ENCODE measurements around the gene LMAN1. TPM values are rescaled to one million over a fixed set of nuclear protein-coding genes. Genes with fewer than 3 reads are reported as not detected.

LMAN1 gene
- total RNA-seq, 1 donor from 2014 or later: 36.1 TPM

DNA sequence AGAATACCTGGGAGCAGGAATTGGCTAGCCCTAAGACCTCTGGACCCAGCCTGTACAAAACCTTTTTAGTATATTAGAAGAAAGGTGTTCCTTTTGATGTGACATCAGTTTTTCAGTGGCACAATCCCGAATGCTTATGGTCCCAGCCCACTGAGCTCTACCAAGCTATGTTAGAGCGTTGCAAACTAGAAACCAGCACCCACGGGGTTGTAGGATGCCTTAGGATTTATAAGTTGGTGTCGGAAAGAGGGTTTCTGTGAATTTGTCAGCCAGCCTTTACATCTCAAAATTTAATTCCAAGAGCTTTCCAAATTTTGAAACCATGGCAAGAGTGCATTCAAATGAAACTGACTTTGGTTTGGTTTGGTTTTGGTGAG, 499 bp upstream of the LMAN1 start:
- ATAC-seq: no peak

DNA sequence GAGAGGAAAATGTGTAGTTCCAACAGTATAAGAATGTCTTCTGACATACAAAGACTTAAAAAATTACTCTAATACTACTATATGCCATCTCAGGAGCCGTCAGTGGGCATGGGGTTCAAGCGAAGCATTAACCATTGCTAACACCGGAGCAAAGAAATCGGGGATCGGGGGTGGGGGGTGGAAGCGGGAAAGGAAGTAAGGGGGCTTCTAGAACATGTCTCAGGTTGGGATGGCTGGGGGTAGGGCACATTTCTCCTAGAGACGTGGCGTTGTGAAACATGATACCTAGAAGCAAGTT, 702 bp downstream of the LMAN1 start:
- no peak for ATAC-seq

DNA sequence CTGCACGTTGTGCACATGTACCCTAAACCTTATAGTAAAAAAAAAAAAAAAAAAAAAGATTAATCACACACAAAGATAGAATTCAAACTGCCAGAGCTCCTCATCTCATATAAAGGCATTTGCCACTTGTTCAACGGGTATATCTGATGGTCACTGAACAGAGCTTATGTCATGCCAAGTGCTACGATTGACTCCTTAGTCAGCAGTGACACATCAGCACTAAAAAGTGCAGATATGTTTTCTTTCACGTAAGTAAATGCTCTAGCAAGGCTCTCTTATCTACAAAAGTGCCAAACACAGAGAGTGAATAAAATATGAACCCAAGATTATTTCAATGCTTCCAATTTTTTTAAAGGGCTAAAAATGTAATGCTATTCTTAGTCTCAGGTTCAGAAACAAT, 1.1 kb downstream of the LMAN1 start:
- ATAC-seq: peak; percentile 61

DNA sequence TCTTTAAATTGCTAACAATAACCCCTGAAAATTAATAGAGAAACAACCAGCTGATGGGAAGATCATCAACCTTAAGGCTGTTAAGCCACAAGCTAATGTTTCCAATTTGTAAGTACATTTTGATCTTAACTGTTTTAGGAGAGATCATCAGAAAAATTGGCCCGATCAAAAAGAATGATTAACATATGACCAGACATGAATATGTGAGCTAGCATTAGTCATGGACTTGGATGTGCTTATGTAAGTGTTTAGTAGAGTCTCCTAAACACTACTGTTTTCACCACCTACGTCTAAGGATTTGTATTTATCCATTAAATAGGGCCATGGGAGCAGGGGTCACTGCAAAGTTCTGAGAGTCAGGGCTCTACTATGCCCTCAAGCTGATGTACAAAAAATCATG, 4.3 kb downstream of the LMAN1 start:
- no peak for ATAC-seq

DNA sequence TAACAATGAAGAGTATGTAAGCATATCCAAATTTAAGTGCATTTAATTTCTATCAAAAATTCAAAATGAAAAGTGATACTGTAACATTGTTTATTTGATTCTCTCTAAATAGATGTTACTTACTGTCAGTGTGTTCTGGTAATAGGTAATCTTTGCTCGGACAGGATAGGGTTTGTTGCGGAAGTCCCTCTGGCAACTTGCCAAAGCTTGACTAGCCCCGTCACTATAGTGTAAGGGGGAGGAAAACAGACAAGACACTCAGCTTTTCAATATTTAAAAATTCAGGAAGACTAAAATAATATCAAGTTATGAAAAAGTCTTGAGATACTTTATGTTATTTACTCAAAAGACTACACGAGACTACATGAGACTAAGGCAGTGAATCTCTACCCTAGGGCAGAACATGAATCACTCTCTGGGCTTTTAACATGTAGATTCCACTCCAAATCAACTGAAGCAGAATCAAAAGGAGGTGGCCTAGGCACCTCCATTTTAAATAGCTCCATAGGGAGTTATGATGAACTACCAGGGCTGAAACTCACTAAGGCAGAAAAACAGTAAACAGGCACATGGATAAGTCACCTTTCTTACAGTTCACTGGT, 5.9 kb downstream of the LMAN1 start:
- ATAC-seq: no peak

DNA sequence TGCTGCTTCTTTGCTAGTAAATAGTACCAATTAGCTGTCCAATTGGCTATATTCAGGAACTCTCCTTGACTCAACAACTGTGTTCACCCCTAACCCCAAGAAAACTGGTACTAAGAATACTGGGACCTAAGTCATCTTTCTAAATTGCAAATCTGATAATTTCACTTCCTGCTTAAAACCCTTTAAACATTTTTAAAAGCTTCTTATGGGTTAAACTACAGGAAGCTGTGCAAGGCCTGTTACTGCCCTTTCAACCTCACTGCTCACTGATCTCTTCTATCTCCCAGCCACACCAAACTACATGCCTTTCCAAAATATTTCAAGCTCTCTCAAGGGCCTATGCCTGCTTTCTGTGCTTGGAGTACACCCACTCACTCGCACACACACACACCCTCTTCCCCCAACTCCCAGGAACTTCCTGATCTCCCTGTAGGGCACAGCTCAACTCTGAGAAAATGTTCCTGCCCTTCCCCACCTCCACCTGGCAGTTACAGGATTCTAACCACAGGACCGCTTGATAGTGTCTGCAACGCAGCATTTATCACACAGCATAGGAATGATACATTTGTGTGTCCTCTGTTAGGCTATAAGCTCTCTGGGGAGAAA, 6.7 kb downstream of the LMAN1 start:
- no peak for ATAC-seq

DNA sequence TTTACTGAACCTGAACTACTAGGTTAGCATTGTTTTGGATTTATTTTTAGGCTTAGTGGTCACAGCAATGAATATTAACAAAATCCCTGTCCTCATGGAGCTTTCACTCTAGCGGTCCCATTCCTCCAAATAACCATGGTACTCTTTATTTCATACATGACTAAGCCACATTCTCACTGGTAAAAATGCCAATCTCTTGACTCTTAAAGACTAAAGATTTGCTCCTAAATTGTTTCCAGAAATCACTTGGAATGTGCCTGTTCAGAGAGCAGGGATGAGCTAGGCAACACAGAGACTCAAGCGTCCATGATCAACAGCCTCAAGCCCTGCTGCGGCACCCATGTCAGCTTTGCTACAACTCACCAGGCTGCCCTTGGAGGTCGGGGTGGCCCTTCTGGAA, 13.5 kb downstream of the LMAN1 start:
- ATAC-seq: no peak

DNA sequence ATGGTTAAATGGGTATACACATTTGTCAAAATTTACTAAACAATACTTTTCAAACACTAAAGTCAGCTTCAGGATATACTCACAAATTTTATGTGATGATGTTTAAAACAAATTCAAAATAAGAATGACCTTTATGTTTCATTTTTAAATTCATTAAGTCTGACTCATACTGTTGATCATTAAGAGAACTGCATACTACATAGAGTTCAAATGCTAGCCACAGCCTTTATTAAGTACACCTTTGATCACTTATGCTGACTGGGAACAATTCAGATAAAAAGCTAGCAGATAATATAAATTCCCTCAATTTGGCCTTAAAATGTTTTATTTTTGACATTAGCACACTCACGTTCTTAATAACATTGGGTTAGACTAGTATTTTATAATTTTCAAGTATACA, 14.1 kb downstream of the LMAN1 start:
- ATAC-seq: no peak

DNA sequence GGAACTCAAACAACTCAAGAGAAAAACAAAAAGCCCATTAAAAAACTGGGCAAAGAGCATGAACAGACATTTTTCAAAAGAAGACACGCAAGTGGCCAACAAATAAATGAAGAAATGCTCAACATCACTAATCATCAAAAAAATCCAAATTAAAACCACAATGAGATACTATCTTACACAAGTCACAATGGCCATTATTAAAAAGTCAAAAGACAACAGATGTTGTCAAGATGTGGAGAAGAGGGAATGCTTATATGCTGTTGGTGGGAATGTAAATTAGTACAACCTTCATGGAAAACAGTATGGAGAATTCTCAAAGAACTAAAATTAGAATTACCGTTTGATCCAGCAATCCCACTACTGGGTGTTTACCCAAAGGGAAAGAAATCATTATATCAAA, 15.1 kb downstream of the LMAN1 start:
- ATAC-seq: no peak

DNA sequence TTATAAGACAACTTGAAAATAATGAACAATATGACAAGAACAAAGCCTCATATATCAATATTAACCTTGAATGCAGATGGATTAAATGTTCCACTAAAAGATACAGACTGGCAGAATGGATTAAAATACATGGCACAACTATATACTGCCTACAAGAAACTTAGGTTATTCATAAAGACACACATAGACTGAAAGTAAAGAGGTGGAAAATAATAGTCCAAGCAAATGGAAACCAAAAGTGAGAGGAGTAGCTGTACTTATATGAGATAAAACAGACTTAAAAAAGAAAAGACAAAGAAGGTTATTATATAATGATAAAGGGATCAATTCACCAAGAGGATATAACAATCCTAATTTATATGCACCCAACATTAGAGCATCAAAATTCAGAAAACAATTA, 18.2 kb downstream of the LMAN1 start:
- no peak for ATAC-seq

DNA sequence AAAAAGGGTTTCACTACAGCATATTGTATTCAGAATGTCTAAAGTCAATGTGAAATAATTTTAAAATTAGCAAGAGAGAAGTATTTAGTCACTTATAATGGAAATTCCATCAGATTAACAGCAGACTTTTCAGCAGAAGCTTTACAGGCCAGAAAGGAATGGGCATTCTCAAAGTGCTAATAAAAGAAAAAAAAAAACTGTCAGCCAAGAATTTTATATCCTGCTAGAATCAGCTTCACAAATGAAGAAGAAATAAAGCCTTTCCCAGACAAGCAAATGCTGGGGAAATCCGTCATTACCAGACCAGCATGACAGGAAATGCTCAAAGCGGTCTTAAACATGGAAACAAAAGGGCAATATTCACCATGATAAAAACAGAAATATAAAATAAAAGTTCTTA, 18.8 kb downstream of the LMAN1 start:
- ATAC-seq: no peak

DNA sequence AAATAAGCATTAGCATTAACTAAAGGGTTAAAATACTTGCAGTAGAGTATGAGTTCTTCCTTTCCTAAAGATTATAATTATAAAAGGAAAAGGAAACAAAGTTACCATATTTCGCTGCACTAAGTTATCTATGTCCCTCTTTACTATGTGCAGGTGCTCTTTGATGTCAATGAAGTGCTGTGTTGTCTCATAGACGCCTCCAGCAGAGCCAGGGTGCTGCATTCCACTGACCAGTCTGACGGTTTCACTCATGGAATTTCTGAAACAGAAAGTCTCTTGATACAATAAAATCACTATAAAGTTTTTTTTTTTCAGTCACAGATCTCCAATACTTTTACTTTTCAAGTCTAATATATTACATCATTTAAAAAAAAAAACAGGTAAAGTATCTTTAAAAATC, 26.1 kb downstream of the LMAN1 start:
- ATAC-seq: no peak

DNA sequence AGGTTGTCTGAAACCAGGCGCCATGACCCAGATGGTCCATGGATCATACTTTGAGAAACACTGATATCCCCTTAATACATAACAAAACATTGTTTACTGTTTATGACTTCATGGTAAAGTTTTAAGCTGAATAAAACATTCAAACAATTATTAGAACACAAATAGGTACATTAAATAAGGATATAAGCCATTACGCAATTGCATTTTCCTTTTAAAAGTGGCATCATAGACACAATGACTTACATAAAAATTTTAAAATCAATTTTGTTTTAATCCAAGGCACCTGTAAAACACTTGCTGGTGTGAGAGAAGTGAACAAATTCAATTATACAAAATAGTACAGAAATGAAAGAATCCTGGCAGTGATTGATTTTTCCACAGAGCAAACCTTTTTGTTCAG, 30.4 kb downstream of the LMAN1 start:
- ATAC-seq: no peak

DNA sequence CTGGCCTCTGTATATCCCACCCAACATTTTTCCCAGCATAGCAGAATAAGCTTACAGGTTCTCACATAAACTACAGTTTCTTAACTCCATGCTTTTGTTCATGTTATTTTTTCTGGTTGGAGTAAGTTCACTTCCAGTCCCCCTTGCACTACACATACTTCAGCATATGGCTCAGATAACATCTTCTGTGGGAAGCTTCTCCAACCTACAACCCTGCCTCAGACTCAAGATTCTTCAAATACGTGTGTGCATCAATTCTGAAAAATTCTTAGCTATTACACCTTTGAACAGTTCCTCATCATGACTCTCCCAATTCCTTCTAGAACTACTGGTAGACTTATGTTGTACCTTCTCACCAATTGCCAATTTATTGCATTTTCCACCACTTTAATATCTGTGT, 33.1 kb downstream of the LMAN1 start:
- ATAC-seq: no peak

DNA sequence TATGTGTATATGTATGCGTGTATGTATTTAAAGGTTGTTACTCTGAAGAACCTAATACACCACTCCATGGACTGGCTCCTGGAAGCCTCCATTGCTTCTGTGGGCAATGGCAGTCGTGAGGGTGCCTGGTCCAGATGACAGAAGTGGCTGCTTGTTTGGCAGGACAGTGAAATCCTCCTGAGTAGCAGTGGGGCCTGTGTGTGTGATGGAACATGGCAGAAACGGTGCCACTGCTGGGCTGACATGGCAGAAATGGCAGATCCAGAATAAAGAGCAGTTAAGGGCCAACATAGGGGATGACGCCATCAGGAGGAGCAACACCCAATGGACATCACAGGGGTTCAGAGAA, 34.5 kb downstream of the LMAN1 start:
- no peak for ATAC-seq

DNA sequence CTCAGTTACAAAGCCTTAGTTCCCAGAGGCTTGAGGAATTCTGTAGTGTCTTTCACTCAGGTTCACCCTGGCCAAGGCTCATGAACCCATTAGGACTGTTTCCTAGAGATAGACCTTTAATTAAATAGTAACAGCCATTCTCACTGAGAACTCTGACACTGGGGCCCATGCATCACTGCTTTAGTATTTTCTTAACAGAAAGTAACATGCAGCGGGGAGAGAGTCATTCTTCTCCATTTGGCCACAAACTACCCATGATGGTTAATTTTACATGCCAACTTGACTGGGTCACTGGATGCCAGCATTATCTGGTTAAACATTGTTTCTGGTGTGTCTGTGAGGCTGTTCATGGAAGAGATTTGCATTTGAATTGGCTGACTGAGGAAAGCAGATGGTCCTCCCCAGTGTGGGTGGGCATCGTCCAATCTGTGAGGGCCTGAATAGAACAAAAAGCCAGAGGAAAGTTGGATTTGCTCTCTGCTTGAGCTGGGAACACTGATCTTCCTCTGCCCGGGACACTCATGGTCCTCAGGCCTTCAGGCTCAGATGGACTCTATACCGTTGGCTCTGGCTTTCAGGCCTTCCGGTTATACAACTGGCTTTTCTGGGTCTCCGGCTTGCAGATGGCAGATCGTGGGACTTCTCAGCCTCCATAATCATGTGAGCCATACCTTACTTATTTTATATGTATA, 35.0 kb downstream of the LMAN1 start:
- no peak for ATAC-seq

DNA sequence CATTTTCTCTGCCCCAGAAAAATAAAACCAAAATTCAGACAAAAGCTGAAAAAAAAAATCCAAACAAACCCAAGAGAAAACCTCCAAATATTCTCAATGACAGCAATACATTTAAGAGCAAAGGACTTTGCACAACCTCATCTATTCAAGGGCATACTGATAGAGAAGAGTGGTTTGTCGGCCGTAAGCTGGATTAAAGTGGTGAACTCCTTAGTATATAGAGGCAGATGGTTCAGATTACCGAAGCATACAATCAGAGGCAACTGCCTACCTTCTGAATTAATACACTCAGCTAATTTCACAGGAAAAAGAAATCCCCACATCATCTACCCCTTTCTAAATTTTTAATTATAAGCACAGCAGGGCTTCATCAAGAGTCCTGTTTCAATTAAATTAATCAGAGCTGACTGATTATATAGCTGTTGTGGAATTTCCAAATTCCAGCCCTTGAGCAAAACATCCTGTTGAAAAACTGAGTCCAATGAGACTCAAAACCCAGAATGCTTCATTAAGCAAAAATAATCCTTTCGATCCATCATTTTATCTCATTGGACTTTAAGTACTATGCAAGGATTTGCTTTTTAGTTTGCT, 40.5 kb downstream of the LMAN1 start, which contains the start of gene CPLX4:
Gene CPLX4 (minus strand): TSS at position 190 of the 591 bp plus-strand sequence. CDS start 187 bp downstream, at position 3.
- no peak for ATAC-seq

DNA sequence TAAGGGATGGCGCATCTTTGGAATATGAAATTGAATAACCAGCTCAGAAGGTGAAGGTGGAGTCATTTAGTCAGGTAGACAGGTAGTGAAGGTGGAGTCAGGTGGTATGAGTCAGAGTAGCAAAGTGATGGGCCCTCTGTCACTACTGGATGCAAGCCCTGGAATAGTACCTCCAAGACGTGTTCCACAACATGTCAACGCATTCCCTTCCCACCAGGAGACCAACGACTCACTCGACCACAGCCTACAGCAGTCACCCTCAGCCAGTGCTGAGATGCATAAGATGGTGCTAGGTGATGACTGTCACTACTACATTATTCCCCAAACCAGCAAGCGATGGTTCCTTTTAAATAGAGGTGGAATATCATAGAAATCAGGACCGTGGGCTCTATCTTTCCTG, 47.4 kb downstream of the LMAN1 start:
- no peak for ATAC-seq

DNA sequence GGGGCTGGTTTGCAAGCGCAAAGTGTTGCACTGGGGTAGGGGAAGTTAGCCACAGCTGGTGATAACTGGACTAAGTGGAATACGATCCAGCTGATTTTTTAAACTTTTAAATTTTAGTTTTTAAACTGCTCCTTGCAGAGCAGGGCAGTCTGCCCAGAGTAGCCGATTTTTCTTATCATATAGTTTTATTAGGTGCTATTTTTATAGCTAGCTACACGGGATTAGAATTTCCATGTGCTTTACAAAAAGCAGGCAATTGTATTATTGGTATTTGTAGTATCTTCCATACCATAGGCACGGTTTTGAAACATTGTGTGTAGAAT, 50.2 kb downstream of the LMAN1 start:
- no peak for ATAC-seq

DNA sequence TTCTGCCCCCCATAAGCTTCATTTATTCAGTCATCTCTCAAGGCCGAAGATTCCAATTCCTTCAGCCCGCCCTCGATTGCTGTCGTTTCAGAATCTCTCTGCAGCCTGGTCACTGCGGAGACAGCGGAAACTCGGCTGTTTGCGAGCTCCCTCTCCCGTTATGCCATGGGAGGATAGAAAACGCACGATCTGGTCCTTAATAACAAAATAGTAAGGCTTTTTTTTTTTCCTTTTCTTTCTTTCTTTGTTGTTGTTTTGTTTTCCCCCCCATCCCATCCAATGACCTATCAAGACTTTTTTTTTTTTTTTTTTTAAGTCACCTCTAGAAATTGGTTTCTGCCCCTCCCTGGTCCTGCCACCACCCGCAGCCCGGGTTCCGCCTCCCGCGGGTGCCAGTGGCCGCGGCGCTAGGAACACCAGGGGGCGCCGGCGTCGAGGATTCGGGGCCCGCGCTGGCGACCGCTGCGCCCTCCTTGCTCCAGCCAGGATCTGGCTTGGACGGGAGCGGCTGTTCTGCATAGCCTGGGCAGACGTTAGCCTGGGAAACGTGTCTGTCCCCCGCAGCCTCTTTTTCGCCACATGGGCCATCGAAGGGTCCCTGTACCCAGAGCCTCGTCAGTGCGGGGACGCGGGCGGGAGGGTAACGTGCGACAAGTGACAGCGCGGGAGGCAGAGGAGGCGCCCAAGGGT, 50.7 kb downstream of the LMAN1 start:
- peak; percentile 78 for ATAC-seq

DNA sequence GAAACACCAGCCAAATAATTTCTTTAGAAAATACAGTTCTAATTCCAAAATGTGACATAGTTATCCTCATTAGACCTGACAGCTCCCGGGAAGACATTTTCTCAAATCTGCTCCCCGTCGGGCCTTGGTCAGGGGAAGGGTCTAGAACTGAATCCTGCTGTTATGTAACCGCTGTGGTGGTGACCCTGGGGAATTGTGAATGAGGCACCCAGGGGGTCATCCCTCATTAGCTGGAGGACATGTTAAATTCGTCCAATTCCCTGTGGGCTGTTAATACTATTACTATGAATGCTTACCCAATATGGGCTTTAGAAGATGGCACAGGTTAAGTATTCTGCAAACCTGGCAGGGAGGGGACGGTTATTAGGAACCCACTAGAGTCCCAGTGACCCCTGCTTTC, 52.4 kb downstream of the LMAN1 start:
- ATAC-seq: no peak

DNA sequence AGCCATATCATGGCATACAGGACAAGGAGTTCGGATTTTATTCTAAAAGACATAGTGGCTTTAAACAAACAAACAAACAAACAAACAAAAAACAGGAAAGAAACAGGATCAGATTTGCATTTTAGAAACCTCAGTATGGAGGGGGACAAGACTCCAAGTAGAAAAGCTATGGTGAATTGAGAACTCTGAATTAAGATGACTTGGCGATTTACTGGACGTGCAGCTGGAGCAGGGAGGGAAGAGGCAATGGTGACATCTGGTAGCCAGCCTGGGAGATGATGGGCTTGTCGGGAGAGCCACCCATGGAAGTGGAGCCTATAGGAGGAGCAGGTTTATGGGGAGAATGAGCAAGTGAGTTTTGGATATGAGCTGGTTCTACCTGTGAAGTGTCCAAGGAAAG, 53.8 kb downstream of the LMAN1 start:
- ATAC-seq: no peak

DNA sequence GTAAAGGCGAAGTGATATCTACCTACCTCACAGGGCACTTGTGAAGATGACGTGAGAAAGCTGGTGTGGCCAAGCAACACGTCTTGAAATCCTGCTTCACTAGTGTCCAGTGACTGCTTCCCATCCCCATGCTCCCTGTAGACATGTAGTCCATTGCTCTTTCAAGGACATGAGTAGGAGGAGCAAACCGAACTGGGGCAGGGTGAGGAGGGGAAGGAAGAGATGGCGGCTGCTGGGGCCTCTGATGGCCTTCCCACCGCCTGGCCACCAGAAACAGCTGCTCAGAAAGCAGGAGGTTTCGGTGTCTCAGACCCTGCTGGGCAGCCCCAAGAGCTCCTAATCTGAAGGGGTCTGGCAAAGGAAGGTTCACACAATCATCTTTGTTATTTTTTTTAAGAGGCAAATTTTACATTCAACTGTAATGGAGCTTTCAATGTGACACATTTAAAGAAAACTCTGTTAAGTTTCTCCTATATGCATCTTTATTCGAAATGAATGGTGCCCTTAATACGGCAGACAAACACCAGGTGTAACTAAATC, 55.3 kb downstream of the LMAN1 start:
- no peak for ATAC-seq

DNA sequence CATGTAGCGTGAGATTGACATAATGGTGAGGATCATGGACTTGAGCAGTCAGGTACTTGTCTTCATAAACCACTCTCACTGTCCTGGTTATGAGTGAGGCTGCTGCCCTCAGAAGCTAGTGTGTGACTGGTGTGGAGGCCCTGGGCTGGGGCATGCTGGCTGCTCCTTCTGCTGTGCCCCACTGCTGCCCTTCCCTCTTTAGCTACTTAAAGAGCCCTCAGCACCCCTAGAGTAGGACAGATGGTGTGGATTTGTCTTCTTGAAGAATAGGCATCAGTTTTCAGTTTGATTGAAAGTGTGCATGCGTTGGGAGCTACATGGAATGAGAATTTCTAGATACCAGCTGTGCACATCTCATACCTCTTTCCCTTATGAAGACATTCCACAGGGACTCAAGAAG, 56.1 kb downstream of the LMAN1 start:
- ATAC-seq: no peak

All from esophagus mucosa (tissue), 1 donor.